NCI-H2107 treated with DMSO at 0.1 percent for 48 hours (cell line): ENCODE results near the gene ESPNL.

Source experiments
- DNase-seq: peaks from one replicate; lab custom pipeline; 2025; ENCODE audit not compliant: unreplicated experiment; lab: John Stamatoyannopoulos, UW

ESPNL gene

DNA sequence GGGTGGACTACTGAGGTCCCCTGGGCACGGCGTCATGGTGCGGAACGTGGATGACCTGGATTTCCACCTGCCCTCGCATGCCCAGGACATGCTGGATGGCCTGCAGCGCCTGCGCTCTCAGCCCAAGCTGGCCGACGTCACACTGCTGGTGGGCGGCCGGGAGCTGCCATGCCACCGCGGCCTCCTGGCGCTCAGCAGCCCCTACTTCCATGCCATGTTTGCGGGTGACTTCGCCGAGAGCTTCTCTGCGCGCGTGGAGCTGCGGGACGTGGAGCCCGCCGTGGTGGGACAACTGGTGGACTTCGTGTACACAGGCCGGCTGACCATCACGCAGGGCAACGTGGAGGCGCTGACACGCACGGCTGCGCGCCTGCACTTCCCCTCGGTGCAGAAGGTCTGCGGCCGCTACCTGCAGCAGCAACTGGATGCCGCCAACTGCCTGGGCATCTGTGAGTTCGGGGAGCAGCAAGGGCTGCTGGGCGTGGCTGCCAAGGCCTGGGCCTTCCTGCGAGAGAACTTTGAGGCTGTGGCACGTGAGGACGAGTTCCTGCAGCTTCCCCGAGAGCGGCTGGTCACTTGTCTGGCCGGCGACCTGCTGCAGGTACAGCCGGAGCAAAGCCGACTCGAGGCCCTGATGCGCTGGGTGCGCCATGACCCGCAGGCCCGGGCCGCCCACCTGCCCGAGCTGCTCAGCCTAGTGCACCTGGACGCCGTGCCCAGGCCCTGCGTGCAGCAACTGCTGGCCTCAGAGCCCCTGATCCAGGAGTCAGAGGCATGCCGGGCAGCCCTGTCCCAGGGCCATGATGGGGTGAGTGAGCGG, 40.8 kb downstream of the ESPNL start:
- DNase-seq, result no peak

DNA sequence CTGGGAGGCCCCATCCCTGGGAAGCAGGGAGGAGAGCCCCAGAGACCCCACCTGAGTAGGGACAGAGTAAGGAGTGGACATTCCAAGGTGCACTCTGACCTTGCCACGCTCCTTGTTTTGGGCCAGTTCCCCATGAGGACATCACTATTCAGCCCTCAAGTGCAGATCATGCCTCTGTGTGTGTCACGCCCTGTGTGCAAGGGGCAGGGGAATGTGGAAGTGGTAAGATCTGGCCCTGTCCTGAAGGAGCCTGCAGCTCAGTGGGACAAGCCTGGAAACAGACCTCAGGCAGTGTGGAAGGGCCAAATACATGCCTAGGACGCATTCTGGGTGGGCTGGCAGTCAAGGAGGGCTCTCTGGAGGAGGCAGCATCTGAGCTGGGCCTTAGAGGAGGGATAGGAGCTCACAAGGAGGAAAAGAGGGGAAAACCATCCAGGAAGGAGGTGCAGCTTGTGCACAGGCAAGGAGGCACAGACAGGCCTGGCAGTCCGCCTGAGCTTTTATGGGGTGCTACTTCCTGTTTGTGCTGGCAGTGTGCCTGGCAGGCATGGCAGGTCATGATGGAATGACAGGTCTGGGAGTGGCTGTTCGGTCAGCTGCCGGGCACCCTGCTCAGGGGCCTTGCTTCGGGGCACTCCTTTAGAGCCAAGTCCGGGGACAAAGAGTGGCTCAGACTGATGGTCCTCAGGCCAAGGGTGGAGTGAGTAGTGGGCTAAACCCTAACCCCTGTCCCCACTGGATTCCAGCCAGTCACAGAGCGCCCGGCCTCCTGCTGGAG, 41.6 kb downstream of the ESPNL start:
- DNase-seq, result no peak

DNA sequence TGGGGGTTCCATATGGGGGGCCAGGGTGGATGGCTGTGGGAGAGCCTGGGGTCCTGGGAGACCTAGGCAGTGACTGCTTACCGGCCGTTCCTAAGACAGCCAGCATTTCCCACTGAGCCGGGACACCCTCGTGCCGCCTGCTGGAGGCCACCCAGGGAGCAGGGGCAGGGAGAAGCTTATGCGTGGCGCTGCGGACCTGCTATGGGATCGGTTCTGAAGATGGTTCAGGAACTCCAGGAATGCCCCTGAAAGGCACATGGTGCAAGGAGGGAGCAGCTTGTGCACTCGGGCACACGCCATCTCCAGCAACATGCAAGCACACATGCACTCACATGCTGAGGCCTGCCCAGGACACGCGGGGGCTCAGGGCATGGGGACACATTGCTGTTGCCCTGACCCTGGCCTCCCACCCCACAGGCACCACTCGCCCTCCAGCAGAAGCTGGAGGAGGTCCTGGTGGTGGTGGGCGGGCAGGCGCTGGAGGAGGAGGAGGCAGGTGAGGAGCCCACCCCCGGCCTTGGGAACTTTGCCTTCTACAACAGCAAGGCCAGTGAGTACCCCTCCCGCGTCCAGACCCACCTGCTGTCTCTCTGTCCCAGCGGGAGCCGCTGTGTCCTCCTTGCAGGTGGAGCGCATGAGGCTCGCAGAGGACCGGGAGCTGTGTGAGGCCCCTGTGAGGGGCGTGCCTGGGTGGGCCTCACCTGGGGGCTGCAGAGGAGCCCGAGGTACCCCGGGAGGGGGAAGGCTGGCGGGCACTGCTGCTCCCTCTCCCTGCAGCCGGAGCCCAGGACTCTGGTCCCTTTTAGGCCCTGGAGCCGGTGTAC, 42.5 kb downstream of the ESPNL start:
- DNase-seq, result no peak

DNA sequence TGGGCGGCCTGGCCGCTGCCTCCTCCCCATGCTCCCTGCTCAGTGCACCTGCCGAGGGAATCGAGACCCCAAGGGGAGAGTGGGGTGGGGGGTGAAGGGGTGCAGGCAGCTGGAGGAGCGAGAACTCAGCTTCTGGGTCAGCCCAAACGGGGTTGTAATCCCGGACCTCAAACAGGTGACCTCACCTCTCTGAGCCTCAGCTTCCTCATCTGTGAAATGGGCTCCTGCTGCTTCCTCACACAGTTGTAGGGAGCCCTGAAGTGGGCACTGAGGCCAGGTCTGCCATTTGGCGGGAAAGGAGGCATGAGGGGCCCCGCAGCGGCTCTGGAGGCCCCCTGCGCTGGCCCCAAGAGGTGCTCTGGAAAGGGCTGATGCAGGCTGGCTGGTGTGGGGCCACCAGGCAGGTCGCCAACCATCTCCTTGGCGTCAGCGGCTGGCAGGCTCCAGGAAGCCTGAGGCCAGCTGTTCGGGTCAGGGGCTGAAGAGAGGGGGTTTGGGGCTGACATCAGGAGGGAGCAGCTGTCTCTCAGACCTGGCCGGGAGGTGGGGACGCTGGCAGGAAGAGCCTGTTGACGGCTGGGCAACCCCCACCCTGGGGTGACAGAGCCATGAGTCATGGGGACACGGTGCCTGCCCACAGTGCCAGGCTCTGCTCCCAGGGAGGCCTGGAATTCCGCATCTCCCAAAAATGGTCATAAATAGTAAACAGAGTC, 43.3 kb downstream of the ESPNL start:
- DNase-seq, result no peak

DNA sequence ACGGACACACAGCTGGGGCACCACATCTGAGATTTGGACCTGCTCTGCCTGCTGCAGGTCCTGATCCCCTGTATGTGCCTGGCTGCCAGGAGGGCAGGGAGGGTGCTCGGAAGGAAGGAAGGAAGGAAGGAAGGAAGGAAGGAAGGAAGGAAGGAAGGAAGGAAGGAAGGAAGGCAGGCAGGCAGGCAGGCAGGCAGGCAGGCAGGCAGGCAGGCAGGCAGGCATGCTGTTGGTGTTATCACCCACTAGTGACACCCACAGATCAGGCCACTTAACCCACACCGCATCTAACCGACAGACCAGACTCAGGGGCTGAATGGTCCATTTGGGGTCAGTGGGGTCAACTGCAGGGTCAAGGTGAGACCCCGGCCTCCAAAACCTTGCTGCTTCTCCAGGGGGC, 44.1 kb downstream of the ESPNL start:
- DNase-seq, result no peak

DNA sequence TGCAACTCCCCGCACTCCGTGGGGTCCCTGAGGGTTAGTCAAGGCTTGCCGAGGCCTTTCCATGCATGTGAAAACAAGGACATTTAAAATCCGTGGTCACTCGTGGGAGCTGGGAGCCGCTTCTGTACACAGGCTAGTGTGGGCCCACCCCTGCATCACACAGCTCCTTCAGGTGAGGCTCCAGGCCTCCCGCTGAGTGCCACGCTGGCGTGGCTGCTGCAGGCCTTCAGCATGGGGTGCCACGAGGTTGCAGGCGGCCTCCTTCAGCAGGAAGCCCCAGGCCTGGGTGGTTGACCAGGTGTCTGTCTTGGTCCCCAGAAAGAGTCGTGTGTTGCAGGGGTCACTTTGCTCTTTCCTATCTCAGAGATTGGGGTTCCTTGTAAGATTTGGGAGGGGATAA, 44.9 kb downstream of the ESPNL start:
- no peak for DNase-seq

DNA sequence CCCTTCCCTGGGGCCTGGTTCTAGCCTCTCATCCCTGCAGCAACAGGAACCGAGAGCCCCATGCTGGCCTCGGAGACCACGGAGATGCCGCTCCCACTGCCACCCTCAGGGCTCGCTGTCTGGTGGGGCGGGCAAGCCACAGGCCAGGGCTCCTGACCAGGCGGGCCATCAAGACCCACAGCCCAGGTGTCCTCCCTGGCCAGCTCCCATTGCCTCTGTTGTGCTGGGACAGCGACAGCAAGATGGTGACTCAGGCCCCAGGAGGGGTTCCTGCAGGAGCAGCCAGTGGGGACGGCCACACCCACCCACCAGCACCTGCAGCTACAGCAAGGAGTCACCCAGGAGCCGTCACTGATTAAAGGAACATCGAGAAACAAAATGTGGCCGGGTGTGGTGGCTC, 45.7 kb downstream of the ESPNL start:
- DNase-seq, result no peak

DNA sequence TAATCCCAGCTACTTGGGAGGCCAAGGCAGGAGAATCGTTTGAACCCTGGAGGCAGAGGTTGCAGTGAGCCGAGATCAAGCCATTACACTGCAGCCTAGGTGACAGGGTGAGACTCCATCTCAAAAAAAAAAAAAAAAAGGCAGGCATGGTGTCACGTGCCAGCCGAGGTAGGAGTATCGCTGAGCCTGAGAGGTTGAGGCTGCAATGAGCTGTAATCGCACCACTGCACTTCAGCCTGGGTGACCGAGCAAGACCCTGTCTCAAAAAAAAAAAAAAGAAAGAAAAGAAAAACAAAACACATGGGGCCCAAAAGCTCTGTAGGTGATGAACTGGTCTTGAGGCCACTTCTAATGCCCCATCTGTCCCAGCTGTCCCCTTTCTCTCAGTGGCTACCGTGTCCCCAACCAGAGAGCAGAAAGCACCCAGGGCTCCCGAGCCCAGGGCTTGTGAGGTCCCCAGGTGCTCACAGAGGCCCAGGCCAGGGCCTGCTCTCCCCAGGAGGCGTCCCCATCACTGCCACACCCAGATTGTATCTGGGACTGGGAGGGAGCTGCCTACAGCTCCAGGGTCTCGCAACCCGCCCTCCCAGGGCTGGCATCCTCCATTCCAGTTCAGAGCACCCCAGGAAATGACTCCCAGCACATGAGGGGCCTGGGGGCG, 46.9 kb downstream of the ESPNL start:
- DNase-seq, result no peak

DNA sequence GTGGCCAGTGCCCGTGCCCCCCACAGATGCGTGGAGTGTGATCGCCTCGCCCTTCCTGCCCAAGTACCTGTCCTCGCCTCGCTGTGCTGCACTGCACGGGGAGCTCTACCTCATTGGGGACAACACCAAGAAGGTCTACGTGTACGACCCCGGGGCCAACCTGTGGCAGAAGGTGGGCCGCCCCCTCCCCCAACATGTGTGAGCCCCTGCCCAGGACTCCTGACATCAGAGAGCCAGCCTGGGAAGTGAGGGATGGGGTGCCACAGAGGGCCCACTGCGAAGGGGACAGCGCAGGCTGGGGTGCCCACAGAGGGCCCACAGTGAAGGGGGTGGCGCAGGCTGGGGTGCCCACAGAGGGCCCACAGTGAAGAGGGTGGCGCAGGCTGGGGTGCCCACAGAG, 48.8 kb downstream of the ESPNL start:
- DNase-seq, result no peak

DNA sequence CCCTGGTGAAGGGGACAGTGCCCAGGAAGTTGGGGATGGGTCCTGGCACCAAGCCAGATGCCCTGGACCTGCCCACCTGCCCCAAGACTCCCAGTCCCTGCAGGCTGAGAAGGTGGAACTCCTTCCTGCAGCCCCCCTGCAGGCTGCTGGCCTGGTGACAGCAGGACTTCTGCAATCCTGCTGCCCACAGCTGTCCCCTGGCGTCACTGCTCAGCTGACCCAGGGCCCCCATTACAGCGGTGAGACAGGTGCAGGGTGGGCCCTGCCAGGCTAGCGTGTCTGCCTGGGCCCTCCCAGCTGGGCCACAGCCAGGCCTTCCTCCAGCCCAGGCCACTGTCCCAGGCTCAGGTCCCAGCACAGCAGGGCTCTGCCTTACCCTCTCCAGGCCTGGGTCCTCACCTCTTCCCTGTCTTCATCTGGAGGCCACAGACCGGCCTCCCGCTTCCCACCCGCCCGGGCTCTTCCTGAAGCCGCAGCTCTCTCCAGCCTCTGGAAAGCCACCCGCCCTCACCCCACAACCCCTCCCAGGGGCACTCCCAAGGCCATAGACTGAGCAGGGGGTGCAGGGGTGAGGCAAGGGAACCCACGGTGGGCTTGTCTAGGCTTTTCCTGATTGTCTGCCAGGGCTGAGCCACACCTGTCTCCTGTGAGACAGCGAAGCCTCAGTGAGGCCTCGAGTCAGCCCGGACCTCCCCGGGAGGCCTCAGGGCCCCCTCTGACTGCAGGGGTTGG, 49.9 kb downstream of the ESPNL start:
- no peak for DNase-seq

DNA sequence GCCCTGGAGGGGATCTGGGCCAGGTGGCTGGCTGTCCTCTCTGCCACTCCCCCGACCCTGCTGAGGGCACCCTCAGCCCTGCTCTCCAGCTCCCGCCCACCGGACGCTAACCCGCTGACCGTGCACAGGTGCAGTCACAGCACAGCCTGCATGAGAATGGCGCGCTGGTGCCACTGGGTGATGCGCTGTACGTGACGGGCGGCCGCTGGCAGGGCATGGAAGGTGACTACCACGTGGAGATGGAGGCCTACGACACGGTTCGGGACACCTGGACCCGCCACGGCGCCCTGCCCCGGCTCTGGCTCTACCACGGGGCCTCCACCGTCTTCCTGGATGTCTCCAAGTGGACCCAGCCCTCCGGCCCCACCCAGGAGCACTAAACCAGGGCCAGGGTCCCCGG, 50.5 kb downstream of the ESPNL start:
- no peak for DNase-seq

DNA sequence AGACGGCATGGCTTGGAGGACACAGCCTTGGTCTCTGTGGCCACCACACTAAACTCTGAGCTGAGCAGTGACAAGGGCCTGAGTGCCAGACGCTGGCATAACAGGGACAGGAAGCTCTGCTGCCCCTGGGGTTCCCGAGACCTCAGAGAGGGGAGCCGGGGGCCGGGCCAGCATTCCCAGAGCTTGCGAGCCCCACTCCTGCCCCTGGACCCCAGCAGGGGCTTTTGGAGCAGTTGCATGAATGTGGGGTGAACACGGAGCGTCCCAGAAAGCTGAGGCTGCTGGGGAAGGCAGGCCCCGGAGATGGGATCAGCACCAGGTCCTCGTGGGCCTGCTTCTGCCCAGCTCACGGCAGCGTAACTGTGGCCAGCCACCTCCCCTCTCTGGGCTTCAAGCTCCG, 51.1 kb downstream of the ESPNL start:
- no peak for DNase-seq

DNA sequence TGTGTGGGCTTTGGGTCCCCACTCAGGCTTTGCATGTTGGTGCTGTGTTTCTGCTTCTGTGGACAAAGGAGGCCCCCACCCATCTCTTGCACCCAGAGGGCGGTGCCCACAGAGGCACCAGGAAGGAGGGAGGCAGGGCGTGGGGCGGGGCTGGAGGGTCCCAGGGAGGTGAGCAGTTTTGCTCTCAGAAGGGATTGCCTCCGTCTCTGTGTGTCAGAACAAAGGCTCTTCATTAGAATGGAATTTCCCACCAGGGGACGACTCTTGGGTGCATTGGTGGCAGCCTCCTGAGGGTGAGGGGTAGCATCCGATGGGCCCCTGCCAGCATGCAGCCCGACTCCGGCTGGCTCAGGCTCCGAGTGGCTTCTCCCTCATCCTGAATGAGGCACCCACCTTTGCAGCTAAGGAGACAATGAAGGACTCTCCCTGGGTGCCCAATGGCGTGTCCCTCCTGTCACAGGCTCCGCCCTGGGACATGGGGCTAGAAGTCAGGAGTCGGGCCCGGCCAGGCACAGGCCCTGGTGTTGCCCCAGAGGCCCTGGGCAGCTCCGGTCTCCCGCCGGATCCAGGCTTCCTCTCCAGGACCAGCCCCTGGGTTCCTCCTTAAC, 51.6 kb downstream of the ESPNL start:
- DNase-seq, result no peak

DNA sequence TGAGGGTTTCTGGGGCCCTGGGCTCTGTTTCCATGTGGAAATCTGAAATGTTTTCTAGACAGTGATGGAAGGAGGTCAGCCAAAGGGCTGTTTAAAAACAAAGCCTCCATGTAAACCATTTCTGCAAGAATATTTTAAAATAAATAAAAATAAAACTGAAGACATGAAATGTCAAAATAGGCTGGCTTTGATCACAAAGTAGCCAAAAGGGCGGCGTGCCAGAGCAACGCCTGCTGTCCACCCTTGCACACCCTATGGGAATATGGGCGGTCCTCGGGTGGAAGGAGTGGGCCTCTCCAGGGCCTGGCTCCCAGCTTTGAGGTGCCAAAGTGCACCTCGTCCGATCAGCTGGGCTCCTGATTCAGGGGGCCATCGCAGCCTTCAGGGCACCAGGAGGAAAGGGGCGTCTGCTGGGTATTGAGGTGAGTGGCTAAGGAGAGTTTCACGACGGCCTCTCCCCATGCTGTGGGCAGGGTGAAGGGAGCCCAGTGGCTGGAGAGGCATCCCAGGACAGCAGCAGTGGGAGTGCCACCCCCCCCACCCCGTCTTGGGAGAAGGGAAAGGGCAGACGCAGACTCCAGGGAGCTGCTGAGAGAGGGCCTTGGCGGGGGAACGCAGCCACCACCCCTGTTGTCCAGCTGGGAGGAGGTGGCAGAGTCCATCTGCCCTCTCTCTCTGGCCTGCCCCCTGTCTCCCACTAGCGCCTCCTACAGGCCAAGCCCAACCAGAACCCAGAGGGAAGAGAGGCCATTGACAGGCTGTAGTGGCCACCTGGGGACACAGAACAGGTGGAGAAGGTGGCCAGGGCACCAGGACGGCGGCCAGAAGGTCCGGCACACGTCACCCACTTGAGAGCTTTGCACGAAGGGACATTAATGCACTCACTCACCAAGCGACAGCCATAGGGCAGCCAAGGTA, 52.9 kb downstream of the ESPNL start:
- DNase-seq, result no peak

DNA sequence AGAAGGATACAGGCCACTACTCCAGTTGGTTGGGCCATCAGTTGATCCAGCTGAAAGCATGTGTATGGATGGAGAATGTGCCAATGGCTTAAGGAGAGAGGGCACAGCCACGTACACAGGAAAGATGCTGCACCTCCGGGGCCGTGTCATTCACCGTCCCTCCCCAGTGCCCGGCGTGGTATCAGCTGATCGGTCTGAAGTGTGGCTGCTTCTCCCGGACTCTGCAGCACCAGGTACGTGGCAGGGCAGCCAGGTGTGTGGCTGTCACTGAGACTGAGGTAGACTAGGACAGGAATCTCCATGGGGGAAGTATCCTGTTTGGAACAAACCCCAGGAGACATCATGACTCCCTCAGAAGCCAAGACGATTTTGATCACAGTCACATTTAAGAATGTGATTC, 54.4 kb downstream of the ESPNL start:
- no peak for DNase-seq

DNA sequence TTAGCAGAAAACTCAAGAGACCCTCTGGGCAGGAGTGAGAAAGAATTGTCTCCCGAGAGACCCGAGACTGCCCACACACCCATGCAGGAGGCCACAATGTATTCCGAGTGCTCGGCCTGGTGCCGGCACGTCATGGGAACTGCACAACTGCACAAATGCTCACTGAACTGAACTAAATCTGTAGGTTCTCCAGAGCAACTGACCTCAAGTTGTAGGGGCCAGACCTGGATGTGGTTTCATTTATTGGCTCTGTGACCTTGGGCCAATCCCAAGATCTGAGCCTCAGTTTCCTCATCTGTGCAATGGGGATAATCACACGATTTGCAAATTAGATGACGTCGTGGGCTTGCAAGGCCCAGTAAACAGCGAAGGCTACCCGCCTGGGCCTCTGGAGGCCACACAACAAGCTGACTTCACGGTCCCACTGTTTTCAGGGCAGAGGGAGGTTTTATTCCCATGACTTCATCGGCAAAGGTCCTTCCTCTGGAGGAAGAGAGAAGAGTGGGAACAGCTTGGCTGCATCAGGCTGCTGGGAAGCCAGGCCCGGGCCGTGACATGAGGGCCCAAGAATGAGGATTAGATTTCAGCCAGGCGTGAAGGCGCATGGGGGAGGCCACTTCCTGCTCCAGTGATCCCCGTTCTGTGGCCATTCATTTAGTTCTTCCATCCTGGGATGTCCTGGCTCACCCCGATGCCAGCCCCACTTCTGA, 55.1 kb downstream of the ESPNL start:
- DNase-seq, result no peak

DNA sequence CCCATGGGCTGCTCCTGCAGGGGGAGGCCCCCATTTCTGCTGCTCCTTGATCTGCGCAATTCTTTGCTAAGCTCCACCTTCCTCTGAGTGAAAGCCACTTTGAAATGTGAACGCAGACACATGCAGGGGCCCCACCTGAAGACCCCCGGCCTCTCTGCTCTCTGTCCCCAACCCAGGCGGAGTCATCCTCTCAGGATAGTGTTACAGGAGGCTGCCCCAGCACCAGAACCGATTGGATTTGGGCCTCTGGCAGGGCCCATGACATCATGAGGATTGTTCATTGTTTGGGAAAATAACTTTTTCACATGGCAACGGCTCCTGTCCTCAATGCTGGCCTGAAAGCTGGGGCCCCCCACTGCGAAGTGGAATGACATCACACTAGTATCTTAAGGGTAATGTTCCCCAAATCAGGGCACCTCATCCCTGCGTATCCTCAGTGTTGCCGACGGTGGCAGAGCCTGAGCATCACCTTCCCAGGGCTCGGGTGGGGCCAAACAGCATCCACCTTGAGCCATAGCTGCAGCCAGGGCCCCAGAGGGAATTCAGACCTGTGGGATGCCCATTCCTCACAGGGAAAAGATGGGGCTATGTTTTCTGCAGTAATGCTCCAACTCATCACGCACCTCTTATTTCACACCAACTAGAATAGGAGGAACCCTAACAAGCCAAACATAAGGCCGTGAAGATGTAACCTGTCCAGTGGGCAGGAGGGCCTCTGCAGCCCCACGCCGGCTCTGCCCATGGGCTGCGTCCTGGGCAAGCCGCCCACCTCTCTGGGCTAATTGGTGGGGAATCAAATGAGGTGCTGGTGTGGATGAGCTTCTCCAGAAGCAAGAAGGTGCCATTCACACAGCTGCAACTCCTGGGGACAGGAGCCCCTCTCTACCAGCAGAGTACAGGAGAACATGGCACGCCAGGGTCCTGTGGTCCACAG, 55.9 kb downstream of the ESPNL start:
- no peak for DNase-seq
